WTC11 (cell line): ENCODE measurements around the gene C9orf50. TPM values are rescaled to one million over a fixed set of nuclear protein-coding genes. Genes with fewer than 3 reads are reported as not detected.

Source experiments
- CBFB ChIP-seq: sonication (generic); formaldehyde crosslinking; IDR thresholded peaks from 2 replicates; pipeline ENCODE4 v1.8.1; 2022; ENCODE audit warnings: mild to moderate bottlenecking, low read depth, missing genetic modification reagents
- CREB1 ChIP-seq: sonication (generic); formaldehyde crosslinking; IDR thresholded peaks from 2 replicates; pipeline ENCODE4 v1.8.0; 2023; ENCODE audit warnings: mild to moderate bottlenecking, missing genetic modification reagents
- ESRRA ChIP-seq: sonication (generic); formaldehyde crosslinking; IDR thresholded peaks from 2 replicates; pipeline ENCODE4 v1.8.1; 2022; ENCODE audit warnings: mild to moderate bottlenecking, missing genetic modification reagents, borderline replicate concordance
- JUN ChIP-seq: sonication (generic); formaldehyde crosslinking; IDR thresholded peaks from 2 replicates; pipeline ENCODE4 v1.8.0; 2023; ENCODE audit warnings: mild to moderate bottlenecking, missing genetic modification reagents
- MXD4 ChIP-seq: fragments of 250-450 bp; sonication (Bioruptor Pico); IDR thresholded peaks from 2 replicates; pipeline ENCODE4 v1.8.0; 2021; ENCODE audit warnings: mild to moderate bottlenecking, moderate library complexity, borderline replicate concordance
- NFATC4 ChIP-seq: fragments of 250-450 bp; sonication (Bioruptor Pico); IDR thresholded peaks from 2 replicates; pipeline ENCODE4 v1.9.0; 2021; ENCODE audit warnings: mild to moderate bottlenecking
- NFE2L1 ChIP-seq: sonication (generic); formaldehyde crosslinking; IDR thresholded peaks from 2 replicates; pipeline ENCODE4 v1.8.1; 2023; ENCODE audit warnings: missing genetic modification reagents
- NR1H2 ChIP-seq: sonication (generic); formaldehyde crosslinking; IDR thresholded peaks from 2 replicates; pipeline ENCODE4 v1.9.0; 2021; ENCODE audit warnings: mild to moderate bottlenecking, moderate library complexity, missing genetic modification reagents
- SMAD3 ChIP-seq: sonication (generic); formaldehyde crosslinking; IDR thresholded peaks from 2 replicates; pipeline ENCODE4 v1.8.0; 2022; ENCODE audit warnings: missing genetic modification reagents, mild to moderate bottlenecking, borderline replicate concordance
- SMAD4 ChIP-seq: sonication (generic); formaldehyde crosslinking; IDR thresholded peaks from 2 replicates; pipeline ENCODE4 v1.8.0; 2022; ENCODE audit warnings: mild to moderate bottlenecking, missing genetic modification reagents
- SP1 ChIP-seq: sonication (generic); formaldehyde crosslinking; conservative IDR thresholded peaks from 2 replicates; pipeline ENCODE4 v1.8.1; 2022; ENCODE audit warnings: missing genetic modification reagents
- TEAD1 ChIP-seq: sonication (generic); formaldehyde crosslinking; IDR thresholded peaks from 2 replicates; pipeline ENCODE4 v1.8.0; 2022; ENCODE audit warnings: mild to moderate bottlenecking, missing genetic modification reagents
- USF2 ChIP-seq: sonication (generic); formaldehyde crosslinking; IDR thresholded peaks from 2 replicates; pipeline ENCODE4 v1.8.1; 2023; ENCODE audit warnings: mild to moderate bottlenecking, missing genetic modification reagents, moderate library complexity
- total RNA-seq: library from RNA; stranded (reverse); gene quantifications from 3 replicates; pipeline ENCODE4 v1.2.3, GENCODE V29; 2021
- TF ChIP-seq, protein P1 (sequence below): fragments of 200-600 bp; IDR thresholded peaks from 2 replicates; pipeline ENCODE4 v1.8.0; 2022; ENCODE audit warnings: antibody characterized with exemption
- TF ChIP-seq, protein P2 (sequence below): sonication (generic); formaldehyde crosslinking; IDR thresholded peaks from 2 replicates; pipeline ENCODE4 v1.8.1; 2022; ENCODE audit warnings: mild to moderate bottlenecking, missing genetic modification reagents, moderate library complexity, borderline replicate concordance
- TF ChIP-seq, protein P3 (sequence below): fragments of 250-450 bp; sonication (Bioruptor Pico); IDR thresholded peaks from 2 replicates; pipeline ENCODE4 v1.9.0; 2021; ENCODE audit warnings: mild to moderate bottlenecking, borderline replicate concordance
- TF ChIP-seq, protein P4 (sequence below): sonication (generic); formaldehyde crosslinking; IDR thresholded peaks from 2 replicates; pipeline ENCODE4 v1.8.0; 2023; ENCODE audit warnings: missing genetic modification reagents, mild to moderate bottlenecking, borderline replicate concordance
- TF ChIP-seq, protein P5 (sequence below): sonication (generic); formaldehyde crosslinking; IDR thresholded peaks from 2 replicates; pipeline ENCODE4 v1.8.1; 2023; ENCODE audit warnings: mild to moderate bottlenecking, missing genetic modification reagents
- TF ChIP-seq, protein P6 (sequence below): sonication (generic); formaldehyde crosslinking; IDR thresholded peaks from 2 replicates; pipeline ENCODE4 v1.8.1; 2023; ENCODE audit warnings: mild to moderate bottlenecking, moderate library complexity, missing genetic modification reagents

Gene C9orf50
- total RNA-seq, 1 experiment from 2014 or later = 0.11 TPM

DNA sequence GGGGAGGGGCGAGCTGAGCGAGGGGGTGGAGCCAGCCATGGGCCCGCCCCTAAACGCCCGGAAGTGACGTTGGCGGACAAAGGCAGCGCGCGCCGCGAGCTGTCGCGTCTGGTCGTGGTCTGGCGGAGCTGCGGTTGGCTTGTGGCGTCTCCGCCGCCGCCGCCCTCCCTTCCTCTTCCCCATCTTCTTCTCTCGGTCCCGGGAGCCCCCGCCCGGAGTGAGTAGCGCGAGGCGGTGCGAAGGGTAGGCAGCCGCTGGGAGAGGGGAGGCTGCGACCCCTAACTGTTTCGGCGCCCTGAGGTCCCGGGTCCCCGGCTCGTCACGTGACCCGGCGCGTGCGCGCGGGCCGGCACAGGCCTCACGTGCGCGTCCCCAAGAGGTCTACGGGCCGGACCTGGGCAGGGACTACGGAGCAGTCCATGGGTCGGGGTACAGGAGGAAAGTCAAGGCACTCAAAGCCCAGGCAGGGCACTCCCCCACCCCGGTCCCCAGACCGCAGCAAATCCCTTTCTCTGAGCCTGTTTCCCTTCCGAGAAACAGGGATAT, 5.3 kb upstream of the C9orf50 start, which contains the start of gene NTMT1 (continued):
- TF ChIP-seq, protein P1, sequence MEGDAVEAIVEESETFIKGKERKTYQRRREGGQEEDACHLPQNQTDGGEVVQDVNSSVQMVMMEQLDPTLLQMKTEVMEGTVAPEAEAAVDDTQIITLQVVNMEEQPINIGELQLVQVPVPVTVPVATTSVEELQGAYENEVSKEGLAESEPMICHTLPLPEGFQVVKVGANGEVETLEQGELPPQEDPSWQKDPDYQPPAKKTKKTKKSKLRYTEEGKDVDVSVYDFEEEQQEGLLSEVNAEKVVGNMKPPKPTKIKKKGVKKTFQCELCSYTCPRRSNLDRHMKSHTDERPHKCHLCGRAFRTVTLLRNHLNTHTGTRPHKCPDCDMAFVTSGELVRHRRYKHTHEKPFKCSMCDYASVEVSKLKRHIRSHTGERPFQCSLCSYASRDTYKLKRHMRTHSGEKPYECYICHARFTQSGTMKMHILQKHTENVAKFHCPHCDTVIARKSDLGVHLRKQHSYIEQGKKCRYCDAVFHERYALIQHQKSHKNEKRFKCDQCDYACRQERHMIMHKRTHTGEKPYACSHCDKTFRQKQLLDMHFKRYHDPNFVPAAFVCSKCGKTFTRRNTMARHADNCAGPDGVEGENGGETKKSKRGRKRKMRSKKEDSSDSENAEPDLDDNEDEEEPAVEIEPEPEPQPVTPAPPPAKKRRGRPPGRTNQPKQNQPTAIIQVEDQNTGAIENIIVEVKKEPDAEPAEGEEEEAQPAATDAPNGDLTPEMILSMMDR = no peak
- peak; percentile 89 for TF ChIP-seq TEAD1 (CRISPR knock-in tag)
- TF ChIP-seq, protein P2, sequence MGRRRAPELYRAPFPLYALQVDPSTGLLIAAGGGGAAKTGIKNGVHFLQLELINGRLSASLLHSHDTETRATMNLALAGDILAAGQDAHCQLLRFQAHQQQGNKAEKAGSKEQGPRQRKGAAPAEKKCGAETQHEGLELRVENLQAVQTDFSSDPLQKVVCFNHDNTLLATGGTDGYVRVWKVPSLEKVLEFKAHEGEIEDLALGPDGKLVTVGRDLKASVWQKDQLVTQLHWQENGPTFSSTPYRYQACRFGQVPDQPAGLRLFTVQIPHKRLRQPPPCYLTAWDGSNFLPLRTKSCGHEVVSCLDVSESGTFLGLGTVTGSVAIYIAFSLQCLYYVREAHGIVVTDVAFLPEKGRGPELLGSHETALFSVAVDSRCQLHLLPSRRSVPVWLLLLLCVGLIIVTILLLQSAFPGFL (CRISPR knock-in tag) = 0 out of 2 replicates have a peak, but pooled peaks have one; percentile 57
- TF ChIP-seq JUN (CRISPR knock-in tag) = peak; percentile 62; the same call in 1 of the 2 replicates
- TF ChIP-seq CREB1 (CRISPR knock-in tag) = peak; percentile 78; the same call in 1 of the 2 replicates
- peak; percentile 87 for TF ChIP-seq SP1 (CRISPR knock-in tag)
- peak; percentile 98 for TF ChIP-seq USF2 (CRISPR knock-in tag)
- TF ChIP-seq, protein P3, sequence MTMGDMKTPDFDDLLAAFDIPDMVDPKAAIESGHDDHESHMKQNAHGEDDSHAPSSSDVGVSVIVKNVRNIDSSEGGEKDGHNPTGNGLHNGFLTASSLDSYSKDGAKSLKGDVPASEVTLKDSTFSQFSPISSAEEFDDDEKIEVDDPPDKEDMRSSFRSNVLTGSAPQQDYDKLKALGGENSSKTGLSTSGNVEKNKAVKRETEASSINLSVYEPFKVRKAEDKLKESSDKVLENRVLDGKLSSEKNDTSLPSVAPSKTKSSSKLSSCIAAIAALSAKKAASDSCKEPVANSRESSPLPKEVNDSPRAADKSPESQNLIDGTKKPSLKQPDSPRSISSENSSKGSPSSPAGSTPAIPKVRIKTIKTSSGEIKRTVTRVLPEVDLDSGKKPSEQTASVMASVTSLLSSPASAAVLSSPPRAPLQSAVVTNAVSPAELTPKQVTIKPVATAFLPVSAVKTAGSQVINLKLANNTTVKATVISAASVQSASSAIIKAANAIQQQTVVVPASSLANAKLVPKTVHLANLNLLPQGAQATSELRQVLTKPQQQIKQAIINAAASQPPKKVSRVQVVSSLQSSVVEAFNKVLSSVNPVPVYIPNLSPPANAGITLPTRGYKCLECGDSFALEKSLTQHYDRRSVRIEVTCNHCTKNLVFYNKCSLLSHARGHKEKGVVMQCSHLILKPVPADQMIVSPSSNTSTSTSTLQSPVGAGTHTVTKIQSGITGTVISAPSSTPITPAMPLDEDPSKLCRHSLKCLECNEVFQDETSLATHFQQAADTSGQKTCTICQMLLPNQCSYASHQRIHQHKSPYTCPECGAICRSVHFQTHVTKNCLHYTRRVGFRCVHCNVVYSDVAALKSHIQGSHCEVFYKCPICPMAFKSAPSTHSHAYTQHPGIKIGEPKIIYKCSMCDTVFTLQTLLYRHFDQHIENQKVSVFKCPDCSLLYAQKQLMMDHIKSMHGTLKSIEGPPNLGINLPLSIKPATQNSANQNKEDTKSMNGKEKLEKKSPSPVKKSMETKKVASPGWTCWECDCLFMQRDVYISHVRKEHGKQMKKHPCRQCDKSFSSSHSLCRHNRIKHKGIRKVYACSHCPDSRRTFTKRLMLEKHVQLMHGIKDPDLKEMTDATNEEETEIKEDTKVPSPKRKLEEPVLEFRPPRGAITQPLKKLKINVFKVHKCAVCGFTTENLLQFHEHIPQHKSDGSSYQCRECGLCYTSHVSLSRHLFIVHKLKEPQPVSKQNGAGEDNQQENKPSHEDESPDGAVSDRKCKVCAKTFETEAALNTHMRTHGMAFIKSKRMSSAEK = 0 out of 2 replicates have a peak, but pooled peaks have one; percentile 36
- TF ChIP-seq, protein P4, sequence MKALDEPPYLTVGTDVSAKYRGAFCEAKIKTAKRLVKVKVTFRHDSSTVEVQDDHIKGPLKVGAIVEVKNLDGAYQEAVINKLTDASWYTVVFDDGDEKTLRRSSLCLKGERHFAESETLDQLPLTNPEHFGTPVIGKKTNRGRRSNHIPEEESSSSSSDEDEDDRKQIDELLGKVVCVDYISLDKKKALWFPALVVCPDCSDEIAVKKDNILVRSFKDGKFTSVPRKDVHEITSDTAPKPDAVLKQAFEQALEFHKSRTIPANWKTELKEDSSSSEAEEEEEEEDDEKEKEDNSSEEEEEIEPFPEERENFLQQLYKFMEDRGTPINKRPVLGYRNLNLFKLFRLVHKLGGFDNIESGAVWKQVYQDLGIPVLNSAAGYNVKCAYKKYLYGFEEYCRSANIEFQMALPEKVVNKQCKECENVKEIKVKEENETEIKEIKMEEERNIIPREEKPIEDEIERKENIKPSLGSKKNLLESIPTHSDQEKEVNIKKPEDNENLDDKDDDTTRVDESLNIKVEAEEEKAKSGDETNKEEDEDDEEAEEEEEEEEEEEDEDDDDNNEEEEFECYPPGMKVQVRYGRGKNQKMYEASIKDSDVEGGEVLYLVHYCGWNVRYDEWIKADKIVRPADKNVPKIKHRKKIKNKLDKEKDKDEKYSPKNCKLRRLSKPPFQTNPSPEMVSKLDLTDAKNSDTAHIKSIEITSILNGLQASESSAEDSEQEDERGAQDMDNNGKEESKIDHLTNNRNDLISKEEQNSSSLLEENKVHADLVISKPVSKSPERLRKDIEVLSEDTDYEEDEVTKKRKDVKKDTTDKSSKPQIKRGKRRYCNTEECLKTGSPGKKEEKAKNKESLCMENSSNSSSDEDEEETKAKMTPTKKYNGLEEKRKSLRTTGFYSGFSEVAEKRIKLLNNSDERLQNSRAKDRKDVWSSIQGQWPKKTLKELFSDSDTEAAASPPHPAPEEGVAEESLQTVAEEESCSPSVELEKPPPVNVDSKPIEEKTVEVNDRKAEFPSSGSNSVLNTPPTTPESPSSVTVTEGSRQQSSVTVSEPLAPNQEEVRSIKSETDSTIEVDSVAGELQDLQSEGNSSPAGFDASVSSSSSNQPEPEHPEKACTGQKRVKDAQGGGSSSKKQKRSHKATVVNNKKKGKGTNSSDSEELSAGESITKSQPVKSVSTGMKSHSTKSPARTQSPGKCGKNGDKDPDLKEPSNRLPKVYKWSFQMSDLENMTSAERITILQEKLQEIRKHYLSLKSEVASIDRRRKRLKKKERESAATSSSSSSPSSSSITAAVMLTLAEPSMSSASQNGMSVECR (CRISPR knock-in tag) = peak; percentile 91
- no peak for TF ChIP-seq MXD4 (CRISPR knock-in tag)
- TF ChIP-seq, protein P5, sequence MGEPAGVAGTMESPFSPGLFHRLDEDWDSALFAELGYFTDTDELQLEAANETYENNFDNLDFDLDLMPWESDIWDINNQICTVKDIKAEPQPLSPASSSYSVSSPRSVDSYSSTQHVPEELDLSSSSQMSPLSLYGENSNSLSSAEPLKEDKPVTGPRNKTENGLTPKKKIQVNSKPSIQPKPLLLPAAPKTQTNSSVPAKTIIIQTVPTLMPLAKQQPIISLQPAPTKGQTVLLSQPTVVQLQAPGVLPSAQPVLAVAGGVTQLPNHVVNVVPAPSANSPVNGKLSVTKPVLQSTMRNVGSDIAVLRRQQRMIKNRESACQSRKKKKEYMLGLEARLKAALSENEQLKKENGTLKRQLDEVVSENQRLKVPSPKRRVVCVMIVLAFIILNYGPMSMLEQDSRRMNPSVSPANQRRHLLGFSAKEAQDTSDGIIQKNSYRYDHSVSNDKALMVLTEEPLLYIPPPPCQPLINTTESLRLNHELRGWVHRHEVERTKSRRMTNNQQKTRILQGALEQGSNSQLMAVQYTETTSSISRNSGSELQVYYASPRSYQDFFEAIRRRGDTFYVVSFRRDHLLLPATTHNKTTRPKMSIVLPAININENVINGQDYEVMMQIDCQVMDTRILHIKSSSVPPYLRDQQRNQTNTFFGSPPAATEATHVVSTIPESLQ (CRISPR knock-in tag) = no peak
- TF ChIP-seq CBFB (CRISPR knock-in tag) = no peak
- no peak for TF ChIP-seq NR1H2 (CRISPR knock-in tag)
- peak; percentile 77; the same call in 1 of the 2 replicates for TF ChIP-seq SMAD3 (CRISPR knock-in tag)
- 0 out of 2 replicates have a peak, but pooled peaks have one; percentile 19 for TF ChIP-seq NFATC4 (CRISPR knock-in tag)
- TF ChIP-seq, protein P6, sequence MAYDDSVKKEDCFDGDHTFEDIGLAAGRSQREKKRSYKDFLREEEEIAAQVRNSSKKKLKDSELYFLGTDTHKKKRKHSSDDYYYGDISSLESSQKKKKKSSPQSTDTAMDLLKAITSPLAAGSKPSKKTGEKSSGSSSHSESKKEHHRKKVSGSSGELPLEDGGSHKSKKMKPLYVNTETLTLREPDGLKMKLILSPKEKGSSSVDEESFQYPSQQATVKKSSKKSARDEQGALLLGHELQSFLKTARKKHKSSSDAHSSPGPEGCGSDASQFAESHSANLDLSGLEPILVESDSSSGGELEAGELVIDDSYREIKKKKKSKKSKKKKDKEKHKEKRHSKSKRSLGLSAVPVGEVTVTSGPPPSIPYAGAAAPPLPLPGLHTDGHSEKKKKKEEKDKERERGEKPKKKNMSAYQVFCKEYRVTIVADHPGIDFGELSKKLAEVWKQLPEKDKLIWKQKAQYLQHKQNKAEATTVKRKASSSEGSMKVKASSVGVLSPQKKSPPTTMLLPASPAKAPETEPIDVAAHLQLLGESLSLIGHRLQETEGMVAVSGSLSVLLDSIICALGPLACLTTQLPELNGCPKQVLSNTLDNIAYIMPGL (CRISPR knock-in tag) = peak; percentile 37; the same call in 1 of the 2 replicates
- TF ChIP-seq ESRRA (CRISPR knock-in tag) = peak; percentile 73; the same call in 1 of the 2 replicates
- 0 out of 2 replicates have a peak, but pooled peaks have one; percentile 18 for TF ChIP-seq SMAD4
- TF ChIP-seq NFE2L1 (CRISPR knock-in tag) = peak; percentile 42; the same call in 1 of the 2 replicates
- TF ChIP-seq, all 79 proteins: peak for 25
